ENCODE results near the gene IKZF3.
"Not testable (repeated sequence)": the region's sequence is repeated elsewhere in the genome, so short reads cannot be mapped to it uniquely, and the experiment has no call there.

The IKZF3 gene

GRCh38 chr17:39777534-39778365 is 86.4 kb downstream of the IKZF3 start:
- no peak for DNase-seq (ENCODE audit: low read depth)

- DNase-seq (ENCODE audit: low read depth), result no peak
These were observed 87.9 kb downstream of the IKZF3 start for GRCh38 chr17:39776252-39776651.

DNA sequence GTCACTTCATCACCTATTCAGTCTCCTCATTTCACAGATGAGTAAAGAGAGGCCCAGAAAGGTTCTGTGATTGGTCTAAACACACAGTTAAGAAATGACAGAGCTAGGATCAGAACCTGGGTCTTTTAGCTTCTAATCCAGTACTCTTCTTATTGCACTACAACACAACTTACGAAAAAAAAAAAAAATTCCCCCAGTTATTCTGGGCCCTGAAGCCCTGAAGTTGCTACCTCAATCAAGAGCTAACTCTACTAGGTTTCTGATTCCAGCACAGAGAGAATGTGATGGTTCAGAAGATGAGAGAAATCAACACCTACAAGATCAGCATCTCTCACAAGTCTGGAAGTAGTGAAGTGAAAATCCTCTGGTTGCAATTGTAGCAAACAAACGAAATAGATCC is 89.1 kb downstream of the IKZF3 start:
- DNase-seq (ENCODE audit: low read depth), result no peak

DNA sequence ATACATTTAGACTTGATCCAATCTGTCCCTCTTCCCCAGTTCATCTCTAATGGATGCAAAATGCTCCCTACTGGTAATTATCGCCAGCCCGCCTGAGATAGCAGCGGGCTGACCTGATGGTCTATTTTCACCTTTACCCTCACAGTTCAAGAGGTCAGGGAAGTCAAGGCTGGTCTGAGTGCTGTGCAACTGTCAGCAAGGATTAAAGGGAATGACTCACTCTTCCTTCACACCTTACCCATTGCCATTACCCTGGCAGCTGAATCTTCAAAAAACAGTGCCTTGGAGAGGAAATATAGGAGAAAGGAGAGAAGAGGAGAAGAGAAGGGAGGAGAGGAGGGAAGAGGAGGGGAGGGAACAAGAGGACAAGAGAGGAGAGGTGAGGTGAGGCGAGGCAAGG is 90.1 kb downstream of the IKZF3 start:
- DNase-seq (ENCODE audit: low read depth), result no peak

GRCh38 chr17:39772987-39773934 is 90.9 kb downstream of the IKZF3 start:
- no peak for DNase-seq (ENCODE audit: low read depth)

DNA sequence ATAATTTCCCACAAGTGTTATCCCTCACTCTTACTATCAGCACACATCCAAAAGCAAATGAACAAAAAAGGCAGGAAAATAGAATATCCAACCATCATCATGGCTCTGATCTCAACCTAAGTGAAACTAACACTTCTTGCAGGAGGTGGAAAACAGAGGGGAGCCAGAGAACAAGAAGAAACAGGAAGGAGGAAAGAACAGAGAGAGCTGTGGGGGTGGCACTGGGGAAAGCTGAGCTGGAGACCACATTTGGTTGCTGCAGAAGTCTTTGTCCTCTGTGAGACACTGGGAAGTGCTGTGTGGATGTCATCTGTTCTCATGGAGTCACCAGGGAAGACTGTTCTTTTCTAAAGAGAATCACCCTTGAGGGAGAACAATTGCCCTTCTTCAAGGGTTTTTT is 91.7 kb downstream of the IKZF3 start:
- DNase-seq (ENCODE audit: low read depth), result no peak

DNA sequence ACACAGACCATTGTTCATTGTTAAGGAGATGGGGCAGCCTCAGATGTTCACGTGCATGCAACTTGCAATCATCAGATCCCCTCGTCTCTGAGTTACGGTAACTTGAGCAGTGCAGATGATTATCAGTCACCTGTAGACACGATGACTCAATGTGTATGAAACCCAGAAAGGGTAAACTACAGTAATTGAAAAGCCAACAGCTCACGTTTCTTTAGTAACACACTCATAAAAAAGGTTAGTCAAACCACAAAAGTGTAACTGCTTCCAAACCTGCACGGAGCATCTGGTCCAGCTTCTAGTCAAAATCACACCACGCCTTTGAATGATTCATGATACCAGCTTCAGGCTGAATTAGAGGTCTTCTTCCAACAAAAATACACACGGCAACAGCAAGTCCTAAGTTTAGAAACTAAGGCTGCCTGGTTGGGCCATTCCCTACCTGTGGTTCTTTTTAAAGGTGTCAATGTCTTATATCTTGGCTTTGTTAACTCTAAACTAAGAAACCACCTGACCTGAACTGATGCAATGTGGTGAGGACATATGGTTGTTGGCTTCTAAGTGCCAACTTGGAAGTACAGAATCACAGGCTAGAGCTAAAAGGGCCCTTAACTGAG is 94.0 kb downstream of the IKZF3 start:
- DNase-seq (ENCODE audit: low read depth), result peak; percentile 83

DNA sequence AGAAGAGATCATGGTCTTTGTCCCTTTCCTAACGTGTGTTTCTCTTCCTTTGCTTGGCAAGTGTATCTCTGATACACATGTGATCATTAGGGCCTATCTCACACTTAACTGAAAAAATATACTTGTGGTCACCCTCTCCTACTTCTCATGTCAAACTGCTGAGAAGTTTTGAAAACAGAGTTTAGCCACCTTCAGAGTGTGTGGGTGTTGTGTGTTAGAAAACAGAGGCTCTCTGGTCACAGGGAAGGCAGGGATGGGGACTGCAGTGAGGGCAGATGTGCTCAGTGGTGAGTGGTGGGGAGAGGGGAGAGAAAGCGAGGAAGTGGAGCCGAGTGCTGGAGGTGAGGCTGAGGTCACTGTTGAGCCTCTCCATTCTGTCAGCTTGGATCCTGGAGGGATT is 97.0 kb downstream of the IKZF3 start:
- DNase-seq (ENCODE audit: low read depth), result no peak

DNA sequence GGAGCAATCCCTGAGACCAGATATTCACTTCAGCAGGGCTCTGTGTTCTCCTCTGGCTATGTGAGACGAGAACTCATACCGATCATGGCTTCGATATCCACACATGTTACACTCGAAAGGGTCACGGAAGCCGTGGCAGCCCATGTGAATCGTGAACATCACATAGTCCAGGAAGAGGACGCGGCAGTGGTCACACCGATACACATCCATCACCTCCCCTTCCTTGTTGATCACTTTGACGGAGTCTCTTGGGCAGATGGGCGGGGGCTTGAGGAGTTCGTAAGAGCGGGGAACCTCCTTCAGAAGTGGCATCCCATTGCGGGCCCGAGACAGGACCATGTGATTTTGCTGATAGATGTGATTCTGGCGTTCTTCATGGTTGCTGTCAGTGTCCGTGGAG is 98.3 kb downstream of the IKZF3 start:
- no peak for DNase-seq (ENCODE audit: low read depth)

DNA sequence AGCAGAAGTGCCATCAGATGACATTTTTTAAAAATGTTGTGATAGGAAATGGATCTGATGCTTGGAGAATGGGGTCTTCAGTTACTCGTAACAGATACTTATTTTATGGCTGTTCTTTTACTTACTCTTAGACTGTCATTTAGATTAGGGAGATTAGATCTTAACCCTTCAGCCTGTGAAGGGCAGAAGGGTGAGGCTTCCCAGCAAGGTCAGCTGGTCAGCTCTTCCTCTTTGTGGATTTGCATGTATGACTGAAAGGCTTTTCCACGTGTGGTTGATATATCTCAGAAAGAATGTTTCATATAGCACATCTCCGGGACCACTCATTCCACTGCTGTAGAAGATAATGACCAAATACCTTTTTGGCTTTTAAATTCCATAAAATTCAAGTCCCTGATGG is 98.9 kb downstream of the IKZF3 start:
- DNase-seq (ENCODE audit: low read depth), result no peak

GRCh38 chr17:39764171-39764570 is 99.9 kb downstream of the IKZF3 start:
- DNase-seq (ENCODE audit: low read depth), result not testable (repeated sequence)

DNA sequence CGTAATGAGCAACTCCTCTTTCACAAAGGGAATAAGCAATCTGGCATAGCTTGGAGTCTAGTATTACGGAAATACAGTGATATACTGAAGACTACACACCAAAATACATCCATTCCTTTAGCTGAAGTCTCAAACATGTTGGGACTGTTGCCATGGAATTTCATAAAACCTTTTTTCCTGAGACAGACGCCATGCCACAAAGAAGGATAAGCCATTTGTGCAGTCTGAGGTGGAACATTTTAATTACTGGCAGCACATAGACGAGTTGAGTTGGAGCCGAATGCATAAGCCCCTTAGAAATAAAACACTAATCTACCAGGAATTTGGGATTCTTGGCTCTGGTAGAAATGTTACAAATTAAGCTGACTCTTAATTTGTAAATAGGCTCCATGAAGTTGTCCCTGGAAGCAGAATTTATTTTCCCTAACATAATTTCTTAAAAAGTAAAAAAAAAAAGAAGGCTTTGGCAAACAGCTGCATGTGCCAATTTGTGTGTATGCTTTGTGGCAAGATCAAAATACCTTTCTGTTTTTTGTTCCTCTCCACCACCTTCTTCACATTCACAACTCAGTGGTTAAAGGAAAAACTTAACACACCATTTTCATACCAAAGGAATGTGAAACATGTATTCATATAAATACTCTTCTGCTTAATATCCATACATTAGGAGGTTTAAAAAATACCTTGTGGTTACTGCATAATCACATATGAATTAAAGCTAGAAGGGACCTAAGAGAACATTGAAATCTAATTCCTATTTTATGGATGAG is 100.9 kb downstream of the IKZF3 start:
- DNase-seq (ENCODE audit: low read depth), result peak; percentile 48

DNA sequence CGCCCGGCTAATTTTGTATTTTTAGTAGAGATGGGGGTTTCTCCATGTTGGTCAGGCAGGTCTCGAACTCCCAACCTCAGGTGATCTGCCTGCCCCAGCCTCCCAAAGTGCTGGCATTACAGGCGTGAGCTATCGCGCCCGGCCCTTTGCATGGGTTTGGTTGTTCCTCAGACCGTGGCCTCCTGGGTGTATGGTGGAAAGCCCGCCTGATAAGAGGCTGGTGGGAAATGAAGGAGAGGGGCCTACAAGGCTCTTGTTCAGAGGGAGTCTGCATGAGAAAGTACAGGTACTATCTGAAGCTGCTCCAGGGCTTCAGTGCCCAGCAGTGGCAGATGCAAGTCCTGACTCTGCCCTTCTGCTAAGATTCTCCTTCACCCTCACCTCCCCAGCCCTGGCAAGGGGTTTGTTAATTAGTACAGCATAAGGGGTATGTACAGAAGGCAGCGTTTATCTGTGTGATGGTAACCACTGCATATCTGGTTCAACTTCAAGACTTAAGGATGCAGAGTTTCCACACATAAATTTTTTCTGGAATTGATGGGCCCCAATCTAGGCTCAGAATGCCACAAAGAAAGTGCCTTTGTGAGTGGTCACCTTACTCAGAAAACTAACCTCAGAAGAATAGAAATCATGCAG is 102.1 kb downstream of the IKZF3 start:
- peak; percentile 28 for DNase-seq (ENCODE audit: low read depth)

DNA sequence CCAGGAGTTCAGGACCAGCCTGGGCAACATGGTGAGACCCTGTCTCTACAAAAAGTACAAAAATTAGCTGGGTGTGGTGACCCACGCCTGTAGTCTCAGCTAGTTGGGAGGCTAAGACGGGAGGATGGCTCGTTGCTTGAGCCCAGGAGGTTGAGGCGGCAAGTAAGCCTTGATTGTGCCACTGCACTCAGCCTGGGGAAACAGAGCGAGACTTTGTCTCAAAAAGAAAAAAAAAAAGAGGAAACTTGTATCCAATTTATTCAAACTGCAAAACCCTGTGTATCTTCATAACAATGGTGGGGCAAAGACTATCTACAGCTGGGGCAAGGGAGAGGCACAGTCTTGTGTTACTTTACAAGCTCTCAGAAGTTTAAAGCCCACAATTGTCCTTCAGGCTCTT is 104.9 kb downstream of the IKZF3 start:
- no peak for DNase-seq (ENCODE audit: low read depth)

DNA sequence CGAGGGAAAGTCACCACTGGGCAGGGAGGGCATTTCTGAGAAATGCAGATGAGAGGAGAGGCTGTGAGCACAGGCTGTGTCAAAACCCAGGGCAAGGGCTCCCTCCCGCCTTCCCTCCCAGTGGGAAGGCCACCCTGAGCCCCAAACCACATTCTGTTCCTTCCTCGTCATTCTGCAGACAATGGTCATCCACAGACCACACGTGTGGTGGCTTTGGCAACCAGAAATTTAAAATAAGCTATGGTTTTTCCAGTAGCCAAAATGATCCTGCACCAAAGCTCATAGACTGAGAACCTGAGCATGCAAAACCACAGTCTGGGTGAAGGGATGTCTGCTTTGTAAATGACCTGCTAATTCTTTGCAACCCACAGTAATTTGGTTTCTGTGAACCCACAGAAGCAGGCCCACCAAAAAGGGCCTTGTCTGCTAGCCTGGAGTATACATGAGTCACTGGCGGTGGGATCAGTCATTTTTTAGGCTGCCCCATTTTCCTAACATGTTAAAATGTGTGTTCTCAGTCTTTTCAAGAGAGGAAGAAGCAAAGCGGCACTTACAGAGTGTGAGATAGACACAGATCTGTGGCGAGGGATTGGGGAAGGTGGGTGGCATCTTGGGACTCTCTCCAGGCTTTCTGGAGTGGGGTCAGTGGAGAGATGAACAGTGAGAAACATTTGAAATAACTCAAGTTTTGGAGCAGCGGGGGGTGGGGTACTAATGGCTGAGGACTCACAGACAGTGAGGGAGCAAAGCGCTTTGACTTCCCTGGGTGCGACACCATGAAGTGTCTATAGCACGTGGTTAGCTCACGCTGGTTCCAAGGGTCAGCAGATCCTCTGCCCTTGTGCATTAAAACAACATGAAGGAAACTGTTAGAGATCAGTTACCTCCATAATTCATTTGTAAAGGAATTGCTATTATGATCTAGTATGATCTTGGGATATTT is 105.9 kb downstream of the IKZF3 start:
- no peak for DNase-seq (ENCODE audit: low read depth)

DNA sequence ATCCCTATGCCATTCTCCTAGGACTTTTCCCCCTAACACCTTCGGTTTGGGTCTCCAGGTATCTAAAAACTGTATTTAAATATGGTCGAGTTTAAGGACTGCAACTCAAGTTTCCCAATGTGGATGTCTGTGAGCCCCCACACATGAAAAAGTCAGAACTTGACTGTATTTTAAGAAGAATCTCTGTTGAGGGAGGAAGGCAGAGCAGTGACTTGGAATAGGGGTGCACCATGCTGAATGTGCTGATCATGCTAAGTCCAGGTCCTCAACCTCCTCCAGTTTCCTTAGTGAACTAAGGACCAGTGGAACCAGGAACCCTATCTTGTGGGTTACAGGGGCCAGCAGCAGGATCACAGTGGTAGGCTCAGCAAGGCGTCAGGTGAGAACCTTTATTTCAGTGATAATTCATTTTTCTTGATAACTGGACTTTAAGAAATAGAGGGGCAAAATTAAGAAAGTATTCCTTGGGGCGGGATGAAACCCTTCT is 106.9 kb downstream of the IKZF3 start:
- no peak for DNase-seq (ENCODE audit: low read depth)

GRCh38 chr17:39756380-39757079 is 107.6 kb downstream of the IKZF3 start:
- DNase-seq (ENCODE audit: low read depth), result no peak

DNA sequence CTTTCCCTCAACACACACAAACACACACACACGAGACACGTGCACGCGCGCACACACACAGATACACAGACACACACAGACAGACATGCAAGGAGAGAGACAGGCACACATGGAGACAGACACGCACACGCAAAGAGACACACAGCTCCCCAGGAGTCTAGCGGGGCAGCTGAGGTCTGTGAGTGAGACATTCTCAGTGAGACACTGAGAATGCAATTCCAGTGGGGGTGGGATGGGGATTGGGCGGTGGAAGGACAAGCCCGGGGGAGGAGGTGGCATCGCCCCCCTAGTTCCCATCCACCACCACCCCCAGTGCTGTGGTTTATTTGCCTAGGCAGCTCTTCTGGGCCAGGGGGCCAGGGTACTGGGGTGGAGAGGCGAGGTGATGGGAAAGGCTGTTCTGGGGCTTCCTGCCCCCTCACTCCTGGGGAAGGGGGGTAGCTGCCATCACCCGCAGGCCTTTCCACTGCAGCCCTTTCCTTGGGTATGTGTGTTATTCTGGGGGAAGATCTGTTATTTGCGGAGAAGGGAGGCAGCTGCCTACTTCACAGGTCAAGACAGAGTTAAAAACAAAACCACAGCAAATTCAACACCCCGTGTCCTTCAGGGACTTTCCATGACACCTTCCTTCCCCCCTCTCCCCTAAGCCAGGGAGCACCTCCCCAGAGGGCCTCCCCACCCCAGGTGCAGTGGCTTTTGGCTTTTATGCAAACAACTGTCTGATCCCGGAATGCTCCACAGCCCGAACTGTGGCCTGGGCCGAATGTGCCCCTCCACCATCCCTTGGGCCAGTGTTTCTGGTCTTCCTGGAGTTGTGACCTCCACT is 108.3 kb downstream of the IKZF3 start:
- DNase-seq (ENCODE audit: low read depth), result no peak
